ENCODE data around the gene LHCGR.
"Not testable (repeated sequence)": the region's sequence is repeated elsewhere in the genome, so short reads cannot be mapped to it uniquely, and the experiment has no call there.

LHCGR gene

DNA sequence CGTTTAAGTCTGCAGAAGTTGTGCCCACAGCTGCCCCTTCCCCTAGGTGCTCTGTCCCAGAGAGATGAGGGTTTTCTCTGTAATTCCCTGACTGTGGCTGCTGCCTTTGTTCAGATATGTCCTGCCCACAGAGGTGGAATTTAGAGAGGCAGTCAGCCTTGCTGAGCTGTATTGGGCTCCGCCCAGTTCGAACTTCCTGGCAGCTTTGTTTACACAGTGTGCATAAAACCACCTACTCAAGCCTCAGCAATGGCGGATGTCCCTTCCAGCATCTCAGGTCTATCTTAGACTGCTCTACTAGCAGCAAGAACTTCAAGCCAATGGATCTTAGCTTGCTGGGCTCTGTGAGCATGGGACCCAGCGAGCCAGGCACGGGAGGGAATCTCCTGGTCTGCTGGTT is 48.1 kb downstream of the LHCGR start:
- DNase-seq, result peak in 1 of 5 donors; percentile 20

DNA sequence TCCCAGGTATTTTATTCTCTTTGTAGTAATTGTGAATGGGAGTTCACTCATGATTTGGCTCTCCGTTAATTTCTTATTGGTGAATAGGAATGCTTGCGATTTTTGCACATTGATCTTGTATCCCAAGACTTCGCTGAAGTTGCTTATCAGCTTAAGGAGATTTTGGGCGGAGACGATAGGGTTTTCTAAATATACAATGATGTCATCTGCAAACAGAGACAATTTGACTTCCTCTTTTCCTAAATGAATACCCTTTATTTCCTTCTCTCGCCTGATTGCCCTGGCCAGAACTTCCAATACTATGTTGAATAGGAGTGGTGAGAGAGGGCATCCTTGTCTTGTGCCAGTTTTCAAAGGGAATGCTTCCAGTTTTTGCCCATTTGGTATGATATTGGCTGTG is 51.9 kb downstream of the LHCGR start:
- DNase-seq, result not testable (repeated sequence)

DNA sequence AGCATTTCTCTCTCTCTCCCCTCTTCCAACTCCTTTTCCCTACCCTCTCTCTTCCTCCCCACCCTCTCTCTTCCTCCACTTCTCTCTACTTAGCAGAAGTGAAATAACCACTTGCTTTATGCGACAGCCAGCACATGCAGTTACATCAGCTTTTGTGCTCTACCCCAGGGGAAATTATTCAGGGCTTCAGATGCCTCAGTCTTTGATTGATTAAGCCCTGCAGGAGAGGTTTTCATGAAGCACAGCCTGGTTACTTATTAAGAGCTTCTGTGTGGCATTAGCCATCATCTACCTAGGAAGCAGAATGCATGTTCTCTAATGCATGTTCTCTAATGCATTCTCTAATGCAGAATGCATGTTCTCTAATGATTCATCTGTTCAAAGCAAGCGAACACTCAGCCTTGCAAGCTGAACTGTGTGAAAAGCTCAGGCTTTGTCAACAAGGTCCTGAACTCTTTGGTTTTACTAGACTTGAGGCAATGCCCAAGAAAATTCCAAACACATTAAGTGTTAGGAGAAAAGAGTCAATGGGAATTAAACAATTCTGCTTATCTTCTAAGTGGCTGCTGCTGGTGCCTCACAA is 56.1 kb downstream of the LHCGR start:
- no peak for DNase-seq

DNA sequence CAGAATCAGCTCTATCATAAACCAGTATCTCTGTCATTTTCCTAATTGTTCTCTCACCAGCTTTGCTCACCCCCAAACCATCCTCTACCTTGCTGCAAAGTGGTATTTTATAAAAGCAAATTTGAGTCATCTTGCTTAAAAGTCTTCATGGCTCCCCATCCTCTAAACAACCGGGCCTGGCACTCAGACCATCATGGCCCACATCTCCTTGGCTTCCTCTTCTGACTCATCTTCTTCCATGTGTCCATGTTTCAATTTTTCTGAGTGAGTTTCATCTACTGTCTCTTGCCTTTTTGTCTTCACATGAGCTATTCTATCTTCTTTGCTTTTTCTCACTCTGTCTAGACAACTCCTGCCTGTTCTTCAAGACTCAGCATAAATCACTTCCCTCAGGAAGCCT is 58.6 kb downstream of the LHCGR start:
- no peak for DNase-seq

DNA sequence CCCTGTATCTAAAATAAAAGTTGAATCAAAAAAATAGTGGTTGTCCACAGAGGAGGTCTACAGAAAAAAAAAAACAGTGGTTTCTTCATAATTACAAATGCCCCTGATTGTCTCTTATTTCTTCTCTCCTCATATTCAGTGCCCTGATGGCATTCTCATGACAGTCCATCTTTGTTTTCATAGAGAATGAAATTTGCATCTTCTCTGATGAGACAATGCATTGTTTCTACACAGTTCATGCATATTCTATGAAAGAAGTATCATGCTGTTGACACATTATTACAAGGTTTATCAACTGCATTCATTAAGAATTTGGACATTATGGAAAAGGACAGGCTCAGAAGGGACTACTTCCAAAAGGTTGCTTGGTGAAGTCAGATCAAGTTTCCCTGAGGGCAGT is 59.5 kb downstream of the LHCGR start:
- DNase-seq, result no peak

DNA sequence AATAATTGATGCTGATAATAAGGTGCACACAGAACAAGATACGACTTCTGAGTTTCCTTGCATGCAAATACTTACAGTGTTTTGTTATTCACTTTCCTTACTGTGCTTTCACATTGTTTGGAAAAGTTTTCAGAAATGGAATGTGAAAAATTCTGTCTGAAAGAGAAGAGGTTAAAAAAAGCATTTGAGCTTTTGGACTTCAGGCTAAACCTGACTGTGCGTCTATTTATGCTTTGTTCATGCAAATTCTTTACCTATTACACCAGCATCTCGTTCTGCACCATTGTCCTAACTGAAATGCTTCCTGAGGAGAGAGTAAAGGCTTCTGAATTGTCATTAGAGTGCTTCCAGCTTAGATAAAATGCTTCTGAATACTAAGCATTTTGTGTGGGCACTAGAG is 61.4 kb downstream of the LHCGR start:
- DNase-seq, result no peak

DNA sequence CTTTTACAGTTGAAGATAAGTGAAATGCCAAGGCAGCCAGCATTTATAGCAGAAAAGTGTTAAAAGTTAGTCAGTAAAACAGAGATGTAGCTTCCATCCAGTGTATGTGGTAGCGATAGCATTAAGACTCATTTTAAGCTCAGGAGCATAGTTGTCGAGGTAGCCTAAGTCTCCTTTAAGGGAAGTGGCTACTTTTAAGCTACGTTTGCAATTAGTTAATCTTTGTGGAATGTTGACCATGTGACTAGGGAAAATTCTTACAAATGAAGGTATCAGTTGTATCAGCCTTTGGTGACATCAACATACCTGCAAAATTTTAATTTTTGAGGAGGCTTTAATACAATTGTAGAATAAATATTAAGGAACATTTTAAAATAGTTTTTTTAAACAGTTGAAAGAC is 61.9 kb downstream of the LHCGR start:
- DNase-seq, result no peak

DNA sequence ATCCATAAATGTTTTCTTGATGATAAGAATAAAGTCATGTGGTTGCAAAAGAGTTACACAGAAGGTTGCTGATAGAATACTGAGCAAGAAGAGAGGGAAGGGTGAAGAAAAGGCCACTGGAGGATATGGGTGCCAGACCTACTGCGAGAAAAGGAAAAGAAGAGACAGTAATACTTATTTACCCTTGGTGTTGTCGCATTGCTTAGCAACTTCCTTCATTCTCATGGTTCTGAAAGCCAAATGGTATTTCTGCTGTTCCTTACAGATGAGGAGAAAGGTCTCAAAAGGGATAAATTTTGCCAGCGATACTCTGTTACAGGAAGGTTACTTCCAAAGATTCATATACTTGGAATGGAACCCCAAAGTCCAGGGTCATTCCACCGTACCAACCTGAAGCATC is 62.5 kb downstream of the LHCGR start:
- DNase-seq, result no peak

DNA sequence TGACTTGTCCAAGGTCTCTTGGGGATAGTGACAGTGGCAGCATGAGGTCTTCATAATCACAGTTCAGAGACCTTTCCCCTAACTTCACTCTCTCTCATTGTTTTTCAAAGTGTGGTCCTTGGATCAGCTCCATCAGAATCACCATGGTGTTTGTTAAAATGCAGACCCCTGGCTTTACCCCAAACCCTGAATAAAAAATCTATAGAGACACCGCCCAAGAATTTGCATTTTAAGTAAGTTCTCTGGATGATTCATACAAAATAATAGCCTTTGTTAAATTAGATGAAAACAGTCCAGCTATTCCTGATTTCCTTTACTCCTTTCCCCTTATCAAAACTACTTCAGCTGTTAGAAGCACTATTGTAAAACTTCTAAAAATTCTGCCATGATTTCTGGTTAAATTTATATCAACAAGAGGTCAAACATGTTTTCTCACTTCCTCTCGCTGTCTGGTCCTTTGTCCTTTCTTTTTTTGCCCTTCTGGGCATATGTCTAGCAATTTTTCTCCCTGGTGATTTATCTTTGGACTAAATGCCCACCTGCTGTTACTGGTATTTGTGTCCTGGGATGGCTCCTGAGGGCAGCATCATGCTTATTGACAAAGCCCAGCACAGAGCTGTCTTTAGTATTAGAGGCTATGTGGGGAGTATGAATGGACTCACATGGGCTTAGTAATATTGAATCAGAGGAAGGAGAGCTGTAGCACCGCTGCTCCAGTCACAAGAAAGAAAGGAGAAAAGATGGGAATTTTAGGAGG is 63.4 kb downstream of the LHCGR start:
- DNase-seq, result no peak

DNA sequence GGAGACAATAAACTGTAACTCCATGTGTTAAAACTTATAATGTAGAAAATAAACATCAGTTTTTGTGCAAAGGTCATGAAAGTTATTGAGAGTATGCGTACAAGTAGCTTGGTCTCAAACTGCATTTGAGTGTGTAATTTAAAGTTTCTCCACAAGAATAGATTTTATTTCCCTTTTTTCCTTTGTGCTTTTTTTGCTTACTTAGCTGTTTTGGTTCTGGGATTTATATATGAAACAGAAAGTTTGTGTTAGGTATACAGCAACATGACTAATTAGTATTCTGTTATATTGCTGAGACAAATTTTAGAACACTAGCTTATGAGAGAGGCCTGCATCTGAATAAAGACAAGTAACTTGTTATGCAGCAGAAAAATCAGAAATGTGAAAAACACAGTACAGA is 70.4 kb downstream of the LHCGR start:
- no peak for DNase-seq

DNA sequence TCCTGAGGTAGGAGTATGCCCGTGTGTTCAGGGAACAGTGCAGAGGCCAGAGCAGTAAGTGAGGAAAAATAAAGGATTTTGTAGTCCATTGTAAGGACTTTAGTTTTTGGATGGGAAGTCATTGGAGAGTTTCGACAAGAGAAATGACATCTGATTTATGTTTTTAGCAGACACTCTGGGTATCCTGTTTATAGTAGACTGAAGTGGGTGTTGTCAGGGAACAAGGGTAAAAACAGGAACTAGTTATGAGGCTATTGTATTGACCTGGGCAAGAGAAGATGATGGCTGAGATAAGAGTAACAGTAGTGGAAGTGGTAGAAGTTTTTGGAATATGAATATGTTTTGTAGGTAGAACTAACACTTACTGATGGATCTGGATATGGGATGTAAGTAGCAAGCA is 78.1 kb downstream of the LHCGR start:
- DNase-seq, result no peak

DNA sequence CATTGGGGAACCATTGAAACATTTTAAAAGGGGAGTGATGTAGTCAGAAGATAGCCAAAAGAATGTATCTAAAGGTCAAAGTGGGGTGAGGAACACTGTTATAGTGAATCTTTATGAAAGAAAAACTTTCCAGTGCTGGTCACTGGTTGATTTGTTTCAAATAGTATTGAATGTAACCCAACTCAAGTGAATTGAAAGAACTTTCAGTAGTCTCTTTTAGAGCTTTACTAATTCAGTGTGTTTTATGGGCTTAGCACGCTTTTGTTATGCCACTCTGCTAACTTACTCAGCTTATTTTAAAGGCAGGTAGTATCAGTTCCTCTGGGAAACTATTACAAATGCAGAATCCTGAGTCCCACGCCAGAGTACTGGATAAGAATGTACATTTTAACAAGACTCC is 80.6 kb downstream of the LHCGR start:
- DNase-seq, result no peak

DNA sequence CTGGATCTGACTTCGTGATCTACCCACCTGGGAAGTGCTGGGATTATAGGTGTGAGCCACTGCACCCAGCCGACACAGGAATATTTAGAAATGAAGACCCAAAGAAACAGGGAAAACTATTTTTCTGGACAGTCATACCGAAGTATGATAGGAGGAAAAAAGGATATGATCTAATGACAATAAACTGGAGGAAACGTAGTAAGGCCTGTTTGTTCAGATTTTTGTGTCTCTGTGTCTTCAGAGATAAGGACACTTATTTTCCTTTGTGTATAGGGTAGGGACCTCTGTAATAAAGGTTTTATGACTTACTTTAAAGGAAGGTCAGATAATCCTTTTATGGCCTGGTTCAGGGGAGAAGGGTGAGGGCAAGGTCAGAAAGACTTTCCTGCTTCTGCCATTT is 81.9 kb downstream of the LHCGR start:
- DNase-seq, result no peak

DNA sequence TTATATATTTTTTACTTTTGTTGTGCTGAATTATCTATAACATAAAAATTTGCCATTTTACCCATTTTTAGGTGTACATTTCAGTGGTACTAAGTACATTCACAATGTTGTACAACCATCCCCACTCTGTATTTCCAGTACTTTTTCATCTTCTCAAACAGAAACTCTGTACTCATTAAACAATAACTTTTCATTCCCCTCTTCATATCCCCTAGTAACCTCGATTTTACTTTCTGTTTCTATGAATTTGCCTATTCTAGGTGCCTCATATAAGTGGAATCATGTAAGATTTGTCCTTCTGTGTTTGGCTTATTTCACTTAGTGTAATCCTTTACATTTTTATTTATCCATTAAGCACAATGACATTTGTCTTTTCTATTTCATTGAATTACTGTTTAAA is 86.5 kb downstream of the LHCGR start:
- DNase-seq, result no peak

DNA sequence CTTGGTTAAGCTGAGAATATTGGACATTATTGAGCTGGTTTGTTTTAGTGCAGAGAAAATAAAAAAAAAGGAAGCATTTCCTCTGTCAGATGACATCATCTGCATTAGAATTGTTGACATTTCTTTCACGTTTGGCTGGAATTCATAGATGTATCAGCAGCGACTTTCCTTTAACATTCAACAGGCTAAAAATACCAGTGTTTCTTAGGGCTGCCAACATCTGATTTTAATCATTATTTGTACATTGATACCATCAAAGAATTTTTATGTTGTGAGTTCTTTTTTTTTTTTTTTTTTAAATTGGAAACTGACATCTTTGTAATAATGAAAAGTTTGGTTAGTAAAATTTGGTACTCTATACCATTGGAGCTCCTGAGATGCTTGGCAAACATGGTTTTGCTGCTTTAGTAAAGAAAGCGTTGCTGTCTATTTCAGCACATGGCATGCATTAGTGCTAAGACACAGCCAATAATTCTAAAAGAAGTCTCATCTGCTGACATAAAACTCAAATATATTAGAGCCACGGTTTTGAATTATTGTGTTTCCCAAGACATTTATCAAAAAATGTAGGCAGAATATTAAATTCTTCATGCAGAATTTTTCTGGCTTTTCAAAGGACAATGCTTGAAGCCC is 104.2 kb downstream of the LHCGR start:
- DNase-seq, result no peak

DNA sequence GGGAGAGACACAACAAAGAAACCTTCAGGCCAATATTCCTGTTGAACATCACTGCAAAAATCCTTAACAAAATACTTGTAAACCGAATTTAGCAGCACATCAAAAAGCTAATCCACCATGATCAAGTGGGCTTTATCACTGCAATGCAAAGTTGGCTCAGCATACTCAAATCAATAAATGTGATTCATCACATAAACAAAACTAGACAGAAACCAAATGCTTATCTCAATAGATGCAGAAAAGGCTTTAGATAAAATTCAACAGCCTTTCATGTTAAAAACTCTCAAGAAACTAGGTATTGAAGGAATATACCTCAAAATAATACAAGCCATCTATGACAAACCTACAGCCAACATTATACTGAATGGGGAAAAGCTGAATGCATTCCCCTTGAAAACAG is 117.3 kb downstream of the LHCGR start:
- no peak for DNase-seq
